Measurements from ENCODE around the gene OTOP3. TPM values are rescaled to one million over a fixed set of nuclear protein-coding genes. Genes with fewer than 3 reads are reported as not detected.

OTOP3 gene
- total and polyA plus RNA-seq, 2 donors (not counting 1 experiment from before 2014, with no cell fraction given) = not detected

DNA sequence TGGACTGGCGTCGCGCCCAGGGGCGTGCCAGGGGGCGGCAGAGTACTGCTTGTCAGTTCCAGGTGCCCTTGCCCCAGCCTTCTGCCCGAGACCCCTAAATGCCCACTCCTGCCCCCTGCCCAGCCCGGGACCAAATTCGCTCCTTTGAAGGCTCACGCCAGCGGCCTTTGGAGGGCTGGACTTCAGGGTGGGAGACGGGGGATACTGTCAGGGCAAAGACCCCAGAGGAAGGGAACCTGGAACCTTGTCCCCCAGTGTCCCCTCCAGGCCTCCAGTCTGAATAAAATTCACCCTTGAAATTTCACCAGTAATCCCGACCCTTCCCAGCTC lies 737 bp downstream of the OTOP3 start:
- no peaks in the 10 kb centered on the region for H3K4me1 ChIP-seq (ENCODE audit: control insufficient read depth, extremely low read depth, insufficient read depth, low read length)
- H3K79me2 ChIP-seq (ENCODE audit: control insufficient read depth, insufficient read depth, low read length) = no peaks in the 10 kb centered on the region
- TF ChIP-seq EZH2 (IDR thresholded peaks at IDR 0.05; ENCODE audit: low read length, missing control alignments) = peak; percentile 61
- TF ChIP-seq, protein P1, sequence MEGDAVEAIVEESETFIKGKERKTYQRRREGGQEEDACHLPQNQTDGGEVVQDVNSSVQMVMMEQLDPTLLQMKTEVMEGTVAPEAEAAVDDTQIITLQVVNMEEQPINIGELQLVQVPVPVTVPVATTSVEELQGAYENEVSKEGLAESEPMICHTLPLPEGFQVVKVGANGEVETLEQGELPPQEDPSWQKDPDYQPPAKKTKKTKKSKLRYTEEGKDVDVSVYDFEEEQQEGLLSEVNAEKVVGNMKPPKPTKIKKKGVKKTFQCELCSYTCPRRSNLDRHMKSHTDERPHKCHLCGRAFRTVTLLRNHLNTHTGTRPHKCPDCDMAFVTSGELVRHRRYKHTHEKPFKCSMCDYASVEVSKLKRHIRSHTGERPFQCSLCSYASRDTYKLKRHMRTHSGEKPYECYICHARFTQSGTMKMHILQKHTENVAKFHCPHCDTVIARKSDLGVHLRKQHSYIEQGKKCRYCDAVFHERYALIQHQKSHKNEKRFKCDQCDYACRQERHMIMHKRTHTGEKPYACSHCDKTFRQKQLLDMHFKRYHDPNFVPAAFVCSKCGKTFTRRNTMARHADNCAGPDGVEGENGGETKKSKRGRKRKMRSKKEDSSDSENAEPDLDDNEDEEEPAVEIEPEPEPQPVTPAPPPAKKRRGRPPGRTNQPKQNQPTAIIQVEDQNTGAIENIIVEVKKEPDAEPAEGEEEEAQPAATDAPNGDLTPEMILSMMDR (conservative IDR thresholded peaks at IDR 0.05 in 1 of 2, IDR thresholded peaks at IDR 0.05 in 1 of 2; ENCODE audit: low read depth in 1 of 2, low read length in 2 of 2) = no peak

DNA sequence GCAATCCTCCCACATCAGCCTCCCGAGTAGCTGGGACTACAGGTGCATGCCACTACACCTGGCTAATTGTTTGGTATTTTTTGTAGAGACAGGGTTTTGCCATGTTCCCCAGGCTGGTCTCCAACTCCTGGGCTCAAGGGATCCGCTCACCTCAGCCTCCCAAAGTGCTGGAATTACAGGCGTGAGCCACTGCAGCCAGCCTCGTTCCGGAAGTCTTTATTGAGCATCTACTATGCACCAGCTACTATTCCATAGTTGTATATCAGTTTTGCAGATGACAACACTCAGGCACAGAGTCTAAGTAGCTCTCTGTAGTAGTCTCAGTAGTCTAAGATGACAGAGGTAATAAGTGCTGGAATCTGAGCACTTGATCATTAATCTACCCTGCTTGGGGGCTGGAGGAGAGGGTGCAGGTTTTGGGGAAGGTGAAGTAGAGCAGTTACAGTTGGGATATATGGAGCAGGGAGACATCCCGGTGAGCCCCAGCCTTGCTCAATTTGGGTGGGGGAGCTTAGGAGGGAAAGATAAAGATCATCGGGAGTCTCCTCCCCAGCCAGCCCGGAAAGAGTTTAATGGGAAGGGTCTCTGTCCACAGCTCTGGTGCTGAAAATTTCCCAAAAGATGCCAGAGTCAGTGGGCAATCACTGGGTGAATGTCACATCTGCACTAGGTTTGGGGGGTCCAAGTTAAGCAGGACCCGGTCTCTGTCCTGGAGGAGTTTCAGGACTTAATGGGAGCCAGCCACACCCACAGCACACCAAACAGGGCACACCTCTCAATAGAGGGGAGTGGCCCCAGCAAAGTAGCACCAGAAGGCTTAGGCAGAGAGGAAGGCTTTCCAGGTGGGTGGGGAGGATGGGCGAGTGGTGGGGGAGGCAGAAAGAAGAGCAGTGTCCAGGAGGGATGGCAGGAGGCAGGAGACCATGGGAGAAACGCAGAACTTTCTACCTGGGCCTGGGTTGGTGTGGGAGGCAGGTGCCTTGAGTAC lies 1.7 kb downstream of the OTOP3 start:
- Histone ChIP-seq H3K27me3 (ENCODE audit: control insufficient read depth, insufficient read depth, low read length) (peaks cover 45% of the 10 kb centered on the region), H3K4me1 (ENCODE audit: control insufficient read depth, extremely low read depth, insufficient read depth, low read length) (no peaks in the 10 kb centered on the region)
- no peak for DNase-seq (ENCODE audit: low read depth in 2 of 2)

More for the DNA sequence above, 737 bp downstream of the OTOP3 start:
- Histone ChIP-seq H3K4me3 (replicated peaks in 1 of 4; ENCODE audit: control extremely low read depth in 1 of 4, insufficient read depth in 1 of 4, low read depth in 3 of 4, low read length in 4 of 4) (no peak overlapping the region), H3K4me2 (ENCODE audit: extremely low read depth, insufficient read depth, low read length) (no peak overlapping the region), H3K27ac (ENCODE audit: insufficient read depth, low read length) (no peak overlapping the region), H3K27me3 (ENCODE audit: control insufficient read depth, insufficient read depth, low read length) (peaks cover 45% of the 10 kb centered on the region), H4K20me1 (ENCODE audit: control insufficient read depth, extremely low read depth, insufficient read depth, low read length) (no peaks in the 10 kb centered on the region), H2AFZ (ENCODE audit: low read length) (no peak overlapping the region), H3K36me3 (ENCODE audit: control insufficient read depth, insufficient read depth, low read length) (no peaks in the 10 kb centered on the region), H3K9me3 (ENCODE audit: control insufficient read depth, insufficient read depth, low read depth, low read length) (no peaks in the 10 kb centered on the region), H3K9ac (ENCODE audit: insufficient read depth, low read length) (no peak overlapping the region)
- no peak for DNase-seq (ENCODE audit: low read depth in 2 of 2)

More for the DNA sequence above, 1.7 kb downstream of the OTOP3 start:
- Histone ChIP-seq H4K20me1 (ENCODE audit: control insufficient read depth, extremely low read depth, insufficient read depth, low read length) (no peaks in the 10 kb centered on the region), H3K79me2 (ENCODE audit: control insufficient read depth, insufficient read depth, low read length) (no peaks in the 10 kb centered on the region), H2AFZ (ENCODE audit: low read length) (no peak overlapping the region), H3K9me3 (ENCODE audit: control insufficient read depth, insufficient read depth, low read depth, low read length) (no peaks in the 10 kb centered on the region), H3K27ac (ENCODE audit: insufficient read depth, low read length) (no peak overlapping the region), H3K4me3 (replicated peaks in 1 of 4; ENCODE audit: control extremely low read depth in 1 of 4, insufficient read depth in 1 of 4, low read depth in 3 of 4, low read length in 4 of 4) (no peak overlapping the region), H3K9ac (ENCODE audit: insufficient read depth, low read length) (no peak overlapping the region), H3K36me3 (ENCODE audit: control insufficient read depth, insufficient read depth, low read length) (no peaks in the 10 kb centered on the region), H3K4me2 (ENCODE audit: extremely low read depth, insufficient read depth, low read length) (no peak overlapping the region)
- TF ChIP-seq, protein P1 (conservative IDR thresholded peaks at IDR 0.05 in 1 of 2, IDR thresholded peaks at IDR 0.05 in 1 of 2; ENCODE audit: low read depth in 1 of 2, low read length in 2 of 2) = no peak
- peak; percentile 1 for TF ChIP-seq EZH2 (IDR thresholded peaks at IDR 0.05; ENCODE audit: low read length, missing control alignments)
